ELF-1 (cell line): ENCODE results near the gene ZNF841.
"Not testable (repeated sequence)": the region's sequence is repeated elsewhere in the genome, so short reads cannot be mapped to it uniquely, and the experiment has no call there.

Experiments used
- DNase-seq: peaks from one replicate; pipeline ENCODE4 v3.0.0-alpha.2; 2016; ENCODE audit warnings: low read depth, low spot score

ZNF841 gene

GRCh38 chr19:52095172-52096014 is at the start of gene ZNF841:
TSS of gene ZNF841 (minus strand) at chr19:52095765. CDS start at chr19:52084801, 10,964 bp downstream.
- peak; percentile 97 for DNase-seq

- peak; percentile 2 for DNase-seq
These were observed 46.5 kb upstream of the ZNF841 start for GRCh38 chr19:52142001-52142595.

GRCh38 chr19:52141203-52141602 is 45.6 kb upstream of the ZNF841 start:
- DNase-seq, result no peak

- no peak for DNase-seq
These were observed 44.6 kb upstream of the ZNF841 start for GRCh38 chr19:52140032-52140710.

- peak; percentile 97 for DNase-seq
These were observed 43.9 kb upstream of the ZNF841 start, which contains the start of gene ZNF616 for GRCh38 chr19:52139252-52140031. TSS of gene ZNF616 (minus strand) at chr19:52139938. CDS start at chr19:52130512, 9,426 bp downstream.

- no peak for DNase-seq
These were observed 43.4 kb upstream of the ZNF841 start for GRCh38 chr19:52138983-52139251.

- peak; percentile 78 for DNase-seq
These were observed 42.9 kb upstream of the ZNF841 start for GRCh38 chr19:52138278-52138982.

GRCh38 chr19:52120286-52120685 is 24.7 kb upstream of the ZNF841 start:
- DNase-seq, result no peak

- no peak for DNase-seq
These were observed 20.0 kb upstream of the ZNF841 start for GRCh38 chr19:52115526-52116053.

GRCh38 chr19:52114691-52115090 is 19.1 kb upstream of the ZNF841 start:
- no peak for DNase-seq

GRCh38 chr19:52112624-52113023 is 17.1 kb upstream of the ZNF841 start:
- DNase-seq, result no peak

GRCh38 chr19:52110780-52111179 is 15.2 kb upstream of the ZNF841 start:
- no peak for DNase-seq

- no peak for DNase-seq
These were observed 7.2 kb upstream of the ZNF841 start for GRCh38 chr19:52102782-52103181.

- no peak for DNase-seq
These were observed 6.4 kb upstream of the ZNF841 start for GRCh38 chr19:52101866-52102562.

- no peak for DNase-seq
These were observed 4.1 kb upstream of the ZNF841 start for GRCh38 chr19:52099497-52100138.

- DNase-seq, result not testable (repeated sequence)
These were observed 851 bp upstream of the ZNF841 start for GRCh38 chr19:52096416-52096815.

- peak; percentile 11 for DNase-seq
These were observed 937 bp downstream of the ZNF841 start for GRCh38 chr19:52094526-52095130.

GRCh38 chr19:52086481-52086880 is 9.1 kb downstream of the ZNF841 start:
- DNase-seq, result no peak

- peak; percentile 15 for DNase-seq
These were observed 25.1 kb downstream of the ZNF841 start for GRCh38 chr19:52070496-52070895.
